K562 (cell line): ENCODE measurements around the gene TBRG1.

Experiments
- CTCF ChIP-seq, 3 experiments: IDR thresholded peaks in 2 of 3; conservative IDR thresholded peaks in 1 of 3; 2 replicates each; pipeline ENCODE4 v1.5.1; 2011 to 2012; ENCODE audit warnings: low read length in 3 of 3, mild to moderate bottlenecking in 3 of 3, control low read depth in 2 of 3, improper control_type of control experiment in 1 of 3, inconsistent platforms in 1 of 3, low read depth in 1 of 3, mixed read lengths in 1 of 3, moderate library complexity in 1 of 3; ENCODE audit not compliant: insufficient read depth in 2 of 3
- ETV6 ChIP-seq, 3 experiments: fragments of 150-350 bp in 1 of 3; sonication (generic) in 1 of 3; formaldehyde crosslinking in 1 of 3; IDR thresholded peaks; 2 replicates each; pipeline versions ENCODE4 v1.6.1 to v1.8.0; 2014 to 2022; ENCODE audit warnings: borderline replicate concordance in 2 of 3, low read depth in 2 of 3, antibody characterized with exemption in 1 of 3, low read length in 1 of 3, mild to moderate bottlenecking in 1 of 3, missing genetic modification reagents in 1 of 3
- EZH2 ChIP-seq: IDR thresholded peaks from 2 replicates; pipeline ENCODE4 v1.6.1; 2012; ENCODE audit warnings: low read depth, mild to moderate bottlenecking, inconsistent platforms, low read length, borderline replicate concordance
- NKRF ChIP-seq: fragments of 450-650 bp; IDR thresholded peaks from 2 replicates; pipeline ENCODE4 v1.6.1; 2016; ENCODE audit warnings: borderline replicate concordance
- POLR2A ChIP-seq: fragments of 450-650 bp; conservative IDR thresholded peaks from 2 replicates; pipeline ENCODE4 v1.6.1; 2016
- RFX5 ChIP-seq: IDR thresholded peaks from 2 replicates; pipeline ENCODE4 v1.6.1; 2011; ENCODE audit warnings: low read depth, mild to moderate bottlenecking, improper control_type of control experiment, low read length
- SIN3B ChIP-seq: fragments of 450-650 bp; IDR thresholded peaks from 2 replicates; pipeline ENCODE4 v1.6.1; 2017; ENCODE audit warnings: low read depth, mild to moderate bottlenecking, moderate library complexity
- ZKSCAN8 ChIP-seq: fragments of 200-800 bp; sonication (Bioruptor generic); IDR thresholded peaks from 2 replicates; pipeline ENCODE4 v1.6.1; 2016; ENCODE audit warnings: missing genetic modification characterization, missing compliant biosample characterization
- ZNF146 ChIP-seq: IDR thresholded peaks from one replicate; pipeline ENCODE4 v1.6.1; 2018; ENCODE audit warnings: missing compliant biosample characterization; ENCODE audit not compliant: unreplicated experiment

GRCh38 chr11:124663861-124664260 lies 41.2 kb downstream of the TBRG1 start:
- no peak for TF ChIP-seq EZH2
- TF ChIP-seq ETV6 (IDR thresholded peaks at IDR 0.05; ENCODE audit: borderline replicate concordance in 1 of 2, low read depth in 2 of 2, low read length in 1 of 2), result no peak
- no peak for TF ChIP-seq ETV6 (CRISPR knock-in tag; IDR thresholded peaks at IDR 0.05; ENCODE audit: borderline replicate concordance)
- no peak for TF ChIP-seq NKRF
- no peak for TF ChIP-seq CTCF (IDR thresholded peaks at IDR 0.05 in 2 of 3, conservative IDR thresholded peaks at IDR 0.05 in 1 of 3; ENCODE audit: insufficient read depth in 2 of 3, low read depth in 1 of 3, low read length in 3 of 3)
- no peak for TF ChIP-seq ZKSCAN8
- TF ChIP-seq SIN3B, result no peak
- TF ChIP-seq RFX5, result no peak
- no peak for TF ChIP-seq ZNF146
- no peak for TF ChIP-seq POLR2A
